HepG2 (cell line): ENCODE results near the gene APLP1. TPM values are rescaled to one million over a fixed set of nuclear protein-coding genes. Genes with fewer than 3 reads are reported as not detected.

ENCODE experiments used
- AGO1 ChIP-seq: fragments of 200-400 bp; formaldehyde crosslinking; IDR thresholded peaks from 2 replicates; pipeline ENCODE4 v1.6.1; 2017; ENCODE audit warnings: mild to moderate bottlenecking, low read depth, low read length, moderate library complexity; ENCODE audit not compliant: poor library complexity, severe bottlenecking
- CAMTA2 ChIP-seq: sonication (generic); formaldehyde crosslinking; IDR thresholded peaks from 2 replicates; pipeline ENCODE4 v1.4.0; 2020; ENCODE audit warnings: mild to moderate bottlenecking, missing genetic modification reagents, borderline replicate concordance
- E2F5 ChIP-seq: sonication (generic); formaldehyde crosslinking; conservative IDR thresholded peaks from 2 replicates; pipeline ENCODE4 v1.4.0; 2020; ENCODE audit warnings: missing genetic modification reagents
- KAT7 ChIP-seq: IDR thresholded peaks from 2 replicates; pipeline ENCODE4 v1.6.1; 2018; ENCODE audit warnings: borderline replicate concordance, missing compliant biosample characterization
- MIER2 ChIP-seq: IDR thresholded peaks from 2 replicates; pipeline ENCODE4 v1.6.1; 2016; ENCODE audit warnings: missing biosample characterization, missing genetic modification reagents
- NFYB ChIP-seq: sonication (generic); formaldehyde crosslinking; IDR thresholded peaks from 2 replicates; pipeline ENCODE4 v1.4.0; 2020; ENCODE audit warnings: missing genetic modification reagents
- NR3C1 ChIP-seq: sonication (generic); formaldehyde crosslinking; IDR thresholded peaks from 2 replicates; pipeline ENCODE4 v1.4.0; 2020; ENCODE audit warnings: missing genetic modification reagents
- SATB2 ChIP-seq: sonication (generic); formaldehyde crosslinking; IDR thresholded peaks from 2 replicates; pipeline ENCODE4 v1.5.0; 2020; ENCODE audit warnings: missing genetic modification reagents
- SRSF4 ChIP-seq: fragments of 200-400 bp; formaldehyde crosslinking; IDR thresholded peaks from one replicate; pipeline ENCODE4 v1.6.1; 2018; ENCODE audit warnings: mild to moderate bottlenecking, low read depth, low read length, moderate library complexity; ENCODE audit not compliant: poor library complexity, severe bottlenecking
- TBL1XR1 ChIP-seq: fragments of 150-350 bp; IDR thresholded peaks from 2 replicates; pipeline ENCODE4 v1.6.1; 2014; ENCODE audit warnings: borderline replicate concordance, low read length; ENCODE audit not compliant: partially characterized antibody
- TFDP2 ChIP-seq: sonication (generic); formaldehyde crosslinking; IDR thresholded peaks from 2 replicates; pipeline ENCODE4 v1.4.0; 2020; ENCODE audit warnings: missing genetic modification reagents
- ZFP62 ChIP-seq: sonication (generic); formaldehyde crosslinking; IDR thresholded peaks from 2 replicates; pipeline ENCODE4 v1.4.0; 2020; ENCODE audit warnings: missing genetic modification reagents
- ZNF572 ChIP-seq: sonication (generic); formaldehyde crosslinking; IDR thresholded peaks from 2 replicates; pipeline ENCODE4 v1.5.1; 2020; ENCODE audit warnings: mild to moderate bottlenecking, missing genetic modification reagents
- ZNF629 ChIP-seq: sonication (generic); formaldehyde crosslinking; conservative IDR thresholded peaks from 2 replicates; pipeline ENCODE4 v1.5.0; 2020; ENCODE audit warnings: missing genetic modification reagents
- ZNF776 ChIP-seq: sonication (generic); formaldehyde crosslinking; IDR thresholded peaks from 2 replicates; pipeline ENCODE4 v1.4.0; 2020; ENCODE audit warnings: mild to moderate bottlenecking, missing genetic modification reagents
- ZNF782 ChIP-seq: sonication (generic); formaldehyde crosslinking; IDR thresholded peaks from 2 replicates; pipeline ENCODE4 v1.4.0; 2020; ENCODE audit warnings: missing genetic modification reagents, mild to moderate bottlenecking, borderline replicate concordance
- ZSCAN5A ChIP-seq: sonication (generic); formaldehyde crosslinking; IDR thresholded peaks from 2 replicates; pipeline ENCODE4 v1.8.0; 2022; ENCODE audit warnings: mild to moderate bottlenecking, missing genetic modification reagents, borderline replicate concordance
- polyA plus RNA-seq, 8 experiments: library from polyadenylated mRNA; depleted of rRNA in 3 of 8; stranded (reverse) in 7 of 8; unstranded in 1 of 8; fragments of >200 nt; fragmentation: Illumina TruSeq in 4 of 8; extraction: Trizol in 4 of 8; gene quantifications; 2 replicates each; pipeline versions ENCODE4 v1.2.1 to v1.2.3, GENCODE V29; 2011 to 2016; ENCODE audit warnings: low read depth in 4 of 8, missing spikeins in 1 of 8, mixed read lengths in 1 of 8; ENCODE audit not compliant: insufficient read depth in 1 of 8
- total RNA-seq, 5 experiments: library from RNA; depleted of rRNA; stranded (reverse); fragments of >200 nt; fragmentation: Illumina TruSeq; extraction: Trizol; gene quantifications; 2 replicates each; pipeline ENCODE4 v1.2.3, GENCODE V29; 2016; ENCODE audit warnings: low read depth in 1 of 5
- TF ChIP-seq, protein P1 (sequence below): sonication (generic); formaldehyde crosslinking; IDR thresholded peaks from 2 replicates; pipeline ENCODE4 v1.4.0; 2020; ENCODE audit warnings: missing genetic modification reagents
- TF ChIP-seq, protein P2 (sequence below): IDR thresholded peaks from 2 replicates; pipeline ENCODE4 v1.6.1; 2016

APLP1 gene
- total and polyA plus RNA-seq, 2 of the 13 experiments (the other 11 are each of a cell fraction or from before 2014, with no cell fraction given), result 2.0 to 2.9 TPM

- TF ChIP-seq ZNF572 (no peak), SATB2 (CRISPR knock-in tag) (no peak), NR3C1 (CRISPR knock-in tag) (no peak), ZSCAN5A (CRISPR knock-in tag) (no peak), ZNF782 (no peak), E2F5 (CRISPR knock-in tag) (no peak), TFDP2 (CRISPR knock-in tag) (peak; percentile 26; the same call in 1 of the 2 replicates), MIER2 (CRISPR knock-in tag) (peak; percentile 12; the same call in 1 of the 2 replicates), ZNF776 (CRISPR knock-in tag) (no peak), KAT7 (CRISPR knock-in tag) (no peak), NFYB (CRISPR knock-in tag) (peak; percentile 81), ZFP62 (CRISPR knock-in tag) (no peak), ZNF629 (CRISPR knock-in tag) (no peak), CAMTA2 (CRISPR knock-in tag) (no peak), SRSF4 (no peak), AGO1 (no peak), TBL1XR1 (no peak)
- TF ChIP-seq, protein P1, sequence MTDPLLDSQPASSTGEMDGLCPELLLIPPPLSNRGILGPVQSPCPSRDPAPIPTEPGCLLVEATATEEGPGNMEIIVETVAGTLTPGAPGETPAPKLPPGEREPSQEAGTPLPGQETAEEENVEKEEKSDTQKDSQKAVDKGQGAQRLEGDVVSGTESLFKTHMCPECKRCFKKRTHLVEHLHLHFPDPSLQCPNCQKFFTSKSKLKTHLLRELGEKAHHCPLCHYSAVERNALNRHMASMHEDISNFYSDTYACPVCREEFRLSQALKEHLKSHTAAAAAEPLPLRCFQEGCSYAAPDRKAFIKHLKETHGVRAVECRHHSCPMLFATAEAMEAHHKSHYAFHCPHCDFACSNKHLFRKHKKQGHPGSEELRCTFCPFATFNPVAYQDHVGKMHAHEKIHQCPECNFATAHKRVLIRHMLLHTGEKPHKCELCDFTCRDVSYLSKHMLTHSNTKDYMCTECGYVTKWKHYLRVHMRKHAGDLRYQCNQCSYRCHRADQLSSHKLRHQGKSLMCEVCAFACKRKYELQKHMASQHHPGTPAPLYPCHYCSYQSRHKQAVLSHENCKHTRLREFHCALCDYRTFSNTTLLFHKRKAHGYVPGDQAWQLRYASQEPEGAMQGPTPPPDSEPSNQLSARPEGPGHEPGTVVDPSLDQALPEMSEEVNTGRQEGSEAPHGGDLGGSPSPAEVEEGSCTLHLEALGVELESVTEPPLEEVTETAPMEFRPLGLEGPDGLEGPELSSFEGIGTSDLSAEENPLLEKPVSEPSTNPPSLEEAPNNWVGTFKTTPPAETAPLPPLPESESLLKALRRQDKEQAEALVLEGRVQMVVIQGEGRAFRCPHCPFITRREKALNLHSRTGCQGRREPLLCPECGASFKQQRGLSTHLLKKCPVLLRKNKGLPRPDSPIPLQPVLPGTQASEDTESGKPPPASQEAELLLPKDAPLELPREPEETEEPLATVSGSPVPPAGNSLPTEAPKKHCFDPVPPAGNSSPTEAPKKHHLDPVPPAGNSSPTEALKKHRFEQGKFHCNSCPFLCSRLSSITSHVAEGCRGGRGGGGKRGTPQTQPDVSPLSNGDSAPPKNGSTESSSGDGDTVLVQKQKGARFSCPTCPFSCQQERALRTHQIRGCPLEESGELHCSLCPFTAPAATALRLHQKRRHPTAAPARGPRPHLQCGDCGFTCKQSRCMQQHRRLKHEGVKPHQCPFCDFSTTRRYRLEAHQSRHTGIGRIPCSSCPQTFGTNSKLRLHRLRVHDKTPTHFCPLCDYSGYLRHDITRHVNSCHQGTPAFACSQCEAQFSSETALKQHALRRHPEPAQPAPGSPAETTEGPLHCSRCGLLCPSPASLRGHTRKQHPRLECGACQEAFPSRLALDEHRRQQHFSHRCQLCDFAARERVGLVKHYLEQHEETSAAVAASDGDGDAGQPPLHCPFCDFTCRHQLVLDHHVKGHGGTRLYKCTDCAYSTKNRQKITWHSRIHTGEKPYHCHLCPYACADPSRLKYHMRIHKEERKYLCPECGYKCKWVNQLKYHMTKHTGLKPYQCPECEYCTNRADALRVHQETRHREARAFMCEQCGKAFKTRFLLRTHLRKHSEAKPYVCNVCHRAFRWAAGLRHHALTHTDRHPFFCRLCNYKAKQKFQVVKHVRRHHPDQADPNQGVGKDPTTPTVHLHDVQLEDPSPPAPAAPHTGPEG (CRISPR knock-in tag), result no peak
- TF ChIP-seq, protein P2, sequence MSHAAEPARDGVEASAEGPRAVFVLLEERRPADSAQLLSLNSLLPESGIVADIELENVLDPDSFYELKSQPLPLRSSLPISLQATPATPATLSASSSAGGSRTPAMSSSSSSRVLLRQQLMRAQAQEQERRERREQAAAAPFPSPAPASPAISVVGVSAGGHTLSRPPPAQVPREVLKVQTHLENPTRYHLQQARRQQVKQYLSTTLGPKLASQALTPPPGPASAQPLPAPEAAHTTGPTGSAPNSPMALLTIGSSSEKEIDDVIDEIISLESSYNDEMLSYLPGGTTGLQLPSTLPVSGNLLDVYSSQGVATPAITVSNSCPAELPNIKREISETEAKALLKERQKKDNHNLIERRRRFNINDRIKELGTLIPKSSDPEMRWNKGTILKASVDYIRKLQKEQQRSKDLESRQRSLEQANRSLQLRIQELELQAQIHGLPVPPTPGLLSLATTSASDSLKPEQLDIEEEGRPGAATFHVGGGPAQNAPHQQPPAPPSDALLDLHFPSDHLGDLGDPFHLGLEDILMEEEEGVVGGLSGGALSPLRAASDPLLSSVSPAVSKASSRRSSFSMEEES (CRISPR knock-in tag), result no peak
These were observed 5.8 kb upstream of the APLP1 start (continued) for GRCh38 chr19:35862528-35862927.
